Left hindlimb (tissue), 1 donor: ENCODE results near the gene FBXO9.

Experiments used
- DNase-seq: peaks from one replicate; pipeline ENCODE4 v3.0.0-alpha.2; 2018

The FBXO9 gene

GRCh38 chr6:53095716-53096115 lies 30.5 kb downstream of the FBXO9 start:
- no peak for DNase-seq

GRCh38 chr6:53100561-53100960 lies 35.4 kb downstream of the FBXO9 start:
- DNase-seq = no peak

- DNase-seq = no peak
These were observed 35.8 kb downstream of the FBXO9 start for GRCh38 chr6:53101006-53101405.

GRCh38 chr6:53103993-53104675 lies 38.9 kb downstream of the FBXO9 start:
- no peak for DNase-seq

- DNase-seq = no peak
These were observed 39.7 kb downstream of the FBXO9 start for GRCh38 chr6:53104916-53105315.

- DNase-seq = no peak
These were observed 41.9 kb downstream of the FBXO9 start for GRCh38 chr6:53107091-53107490.

GRCh38 chr6:53109612-53110011 lies 44.4 kb downstream of the FBXO9 start:
- no peak for DNase-seq

GRCh38 chr6:53111865-53112264 lies 46.7 kb downstream of the FBXO9 start:
- no peak for DNase-seq

- DNase-seq = no peak
These were observed 47.2 kb downstream of the FBXO9 start for GRCh38 chr6:53112404-53112803.

GRCh38 chr6:53112871-53113270 lies 47.7 kb downstream of the FBXO9 start:
- no peak for DNase-seq

GRCh38 chr6:53113742-53114141 lies 48.5 kb downstream of the FBXO9 start:
- no peak for DNase-seq

GRCh38 chr6:53115113-53115512 lies 49.9 kb downstream of the FBXO9 start:
- no peak for DNase-seq

GRCh38 chr6:53115741-53116140 lies 50.5 kb downstream of the FBXO9 start:
- DNase-seq = no peak

GRCh38 chr6:53119349-53119748 lies 54.1 kb downstream of the FBXO9 start:
- DNase-seq = no peak

GRCh38 chr6:53119772-53120409 lies 54.7 kb downstream of the FBXO9 start:
- no peak for DNase-seq

GRCh38 chr6:53124131-53124800 lies 59.1 kb downstream of the FBXO9 start:
- no peak for DNase-seq

- no peak for DNase-seq
These were observed 60.1 kb downstream of the FBXO9 start for GRCh38 chr6:53125276-53125675.

GRCh38 chr6:53128842-53129241 lies 63.6 kb downstream of the FBXO9 start:
- DNase-seq = no peak

- no peak for DNase-seq
These were observed 65.5 kb downstream of the FBXO9 start for GRCh38 chr6:53130569-53131290.

GRCh38 chr6:53133961-53134360 lies 68.8 kb downstream of the FBXO9 start:
- no peak for DNase-seq

- DNase-seq = no peak
These were observed 69.5 kb downstream of the FBXO9 start for GRCh38 chr6:53134601-53135235.

- no peak for DNase-seq
These were observed 70.9 kb downstream of the FBXO9 start for GRCh38 chr6:53136000-53136609.
